HCT116 (cell line): ENCODE data around the gene MYLIP.

Source experiments
- ATF3 ChIP-seq: IDR thresholded peaks from 2 replicates; pipeline ENCODE4 v1.6.1; 2012
- CEBPB ChIP-seq: IDR thresholded peaks from 2 replicates; pipeline ENCODE4 v1.6.1; 2012; ENCODE audit warnings: low read depth
- CTCF ChIP-seq, 3 experiments: fragments of 200-600 bp in 1 of 3; sonication (generic) in 1 of 3; IDR thresholded peaks in 2 of 3; conservative IDR thresholded peaks in 1 of 3; 2 replicates each; pipeline ENCODE4 v1.5.1; 2012 to 2017; ENCODE audit warnings: low read depth in 2 of 3, low read length in 2 of 3, antibody characterized with exemption in 1 of 3, borderline replicate concordance in 1 of 3, control low read depth in 1 of 3, mild to moderate bottlenecking in 1 of 3, mixed read lengths in 1 of 3, mixed run types in 1 of 3, moderate library complexity in 1 of 3; ENCODE audit not compliant: insufficient read depth in 1 of 3
- EZH2 ChIP-seq: fragments of 200-600 bp; sonication (generic); IDR thresholded peaks from 2 replicates; pipeline ENCODE4 v1.6.1; 2017; ENCODE audit warnings: antibody characterized with exemption, mixed run types
- EZH2phosphoT487 ChIP-seq: fragments of 200-600 bp; IDR thresholded peaks from 2 replicates; pipeline ENCODE4 v1.6.1; 2018; ENCODE audit warnings: antibody characterized with exemption, borderline replicate concordance
- MAX ChIP-seq: IDR thresholded peaks from 2 replicates; pipeline ENCODE4 v1.6.1; 2012
- POLR2A ChIP-seq: IDR thresholded peaks from 2 replicates; pipeline ENCODE4 v1.7.0; 2011; ENCODE audit warnings: borderline replicate concordance; ENCODE audit not compliant: insufficient read depth, insufficient read length; ENCODE audit errors: extremely low read depth
- POLR2AphosphoS5 ChIP-seq: IDR thresholded peaks from 2 replicates; pipeline ENCODE4 v1.6.1; 2011; ENCODE audit warnings: mild to moderate bottlenecking, low read depth, low read length, moderate library complexity
- RAD21 ChIP-seq: IDR thresholded peaks from 2 replicates; pipeline ENCODE4 v1.6.1; 2012; ENCODE audit warnings: low read depth, mild to moderate bottlenecking
- REST ChIP-seq: IDR thresholded peaks from 2 replicates; pipeline ENCODE4 v1.6.1; 2012; ENCODE audit warnings: low read depth
- SIN3A ChIP-seq: IDR thresholded peaks from 2 replicates; pipeline ENCODE4 v1.6.1; 2012; ENCODE audit warnings: low read depth
- YY1 ChIP-seq: IDR thresholded peaks from 2 replicates; pipeline ENCODE4 v1.6.1; 2011; ENCODE audit warnings: low read length, low read depth, moderate library complexity, mild to moderate bottlenecking; ENCODE audit not compliant: insufficient replicate concordance; ENCODE audit errors: extremely low read depth
- ZBTB33 ChIP-seq: IDR thresholded peaks from 2 replicates; pipeline ENCODE4 v1.6.1; 2011; ENCODE audit warnings: mild to moderate bottlenecking, low read length, moderate library complexity; ENCODE audit not compliant: insufficient replicate concordance; ENCODE audit errors: extremely low read depth
- ZFX ChIP-seq: fragments of 450-650 bp; IDR thresholded peaks from 2 replicates; pipeline ENCODE4 v1.6.1; 2017

GRCh38 chr6:16181439-16182297 is 52.8 kb downstream of the MYLIP start:
- TF ChIP-seq CEBPB (no peak), CTCF (IDR thresholded peaks at IDR 0.05 in 2 of 3, conservative IDR thresholded peaks at IDR 0.05 in 1 of 3; ENCODE audit: borderline replicate concordance in 1 of 3, insufficient read depth in 1 of 3, low read depth in 2 of 3, low read length in 2 of 3) (no peak), POLR2AphosphoS5 (no peak), POLR2A (no peak), YY1 (no peak), EZH2phosphoT487 (no peak), EZH2 (no peak), REST (no peak), ATF3 (no peak), ZBTB33 (no peak), MAX (no peak), SIN3A (no peak), RAD21 (no peak), ZFX (no peak)
